Karpas-422 (cell line): ENCODE data around the gene SEC14L1. TPM values are rescaled to one million over a fixed set of nuclear protein-coding genes. Genes with fewer than 3 reads are reported as not detected.
"Not testable (repeated sequence)": the region's sequence is repeated elsewhere in the genome, so short reads cannot be mapped to it uniquely, and the experiment has no call there.

Experiments
- DNase-seq: peaks from one replicate; pipeline ENCODE4 v3.0.0-alpha.2; 2015
- H2AFZ ChIP-seq: fragments of 200-600 bp; sonication (generic); 2 replicates; pipeline ENCODE4 v1.6.1; 2014; ENCODE audit warnings: antibody characterized with exemption, low read length, mixed read lengths
- H3K27ac ChIP-seq: fragments of 200-600 bp; sonication (generic); 2 replicates; pipeline ENCODE4 v1.5.1; 2014; ENCODE audit warnings: mild to moderate bottlenecking, low read length, moderate library complexity
- H3K27me3 ChIP-seq: fragments of 200-600 bp; sonication (generic); 2 replicates; pipeline ENCODE4 v1.6.1; 2014; ENCODE audit warnings: low read length, mixed read lengths
- H3K36me3 ChIP-seq: fragments of 200-600 bp; sonication (generic); 2 replicates; pipeline ENCODE4 v1.6.1; 2014; ENCODE audit warnings: low read length, mixed read lengths; ENCODE audit not compliant: insufficient read depth
- H3K4me1 ChIP-seq: fragments of 200-600 bp; sonication (generic); 2 replicates; pipeline ENCODE4 v1.6.1; 2014; ENCODE audit warnings: mild to moderate bottlenecking, low read length, mixed read lengths
- H3K4me2 ChIP-seq: fragments of 200-600 bp; sonication (generic); 2 replicates; pipeline ENCODE4 v1.6.1; 2014; ENCODE audit warnings: low read length, low read depth, mild to moderate bottlenecking; ENCODE audit not compliant: poor library complexity, severe bottlenecking
- H3K4me3 ChIP-seq: fragments of 200-600 bp; sonication (generic); 2 replicates; pipeline ENCODE4 v1.5.1; 2014; ENCODE audit warnings: mild to moderate bottlenecking, antibody characterized with exemption, low read length, mixed read lengths
- H3K79me2 ChIP-seq: fragments of 200-600 bp; sonication (generic); 2 replicates; pipeline ENCODE4 v1.6.1; 2014; ENCODE audit warnings: mild to moderate bottlenecking, low read length, mixed read lengths
- H3K9ac ChIP-seq: fragments of 200-600 bp; sonication (generic); 2 replicates; pipeline ENCODE4 v1.6.0; 2014; ENCODE audit warnings: low read length
- H3K9me2 ChIP-seq: fragments of 200-600 bp; sonication (generic), shearing (Covaris generic); replicated peaks from 2 replicates; pipeline ENCODE4 v1.6.0; 2014; ENCODE audit warnings: mild to moderate bottlenecking, low read length, moderate library complexity; ENCODE audit not compliant: insufficient read depth
- H3K9me3 ChIP-seq: fragments of 300-700, 200-600 bp; sonication (generic); 2 replicates; pipeline ENCODE4 v1.6.1; 2014; ENCODE audit warnings: low read length, mixed read lengths
- H4K20me1 ChIP-seq: fragments of 200-600 bp; sonication (generic); 2 replicates; pipeline ENCODE4 v1.6.1; 2014; ENCODE audit warnings: mild to moderate bottlenecking, antibody characterized with exemption, low read length, low read depth; ENCODE audit not compliant: insufficient read depth
- total RNA-seq: library from RNA; depleted of rRNA; stranded (reverse); fragments of >200 nt; shearing (Covaris generic); gene quantifications from 2 replicates; pipeline ENCODE4 v1.2.3, GENCODE V29; 2014; ENCODE audit warnings: low replicate concordance

The SEC14L1 gene
- total RNA-seq, 1 experiment from 2014 or later, result 32.0 TPM

DNA sequence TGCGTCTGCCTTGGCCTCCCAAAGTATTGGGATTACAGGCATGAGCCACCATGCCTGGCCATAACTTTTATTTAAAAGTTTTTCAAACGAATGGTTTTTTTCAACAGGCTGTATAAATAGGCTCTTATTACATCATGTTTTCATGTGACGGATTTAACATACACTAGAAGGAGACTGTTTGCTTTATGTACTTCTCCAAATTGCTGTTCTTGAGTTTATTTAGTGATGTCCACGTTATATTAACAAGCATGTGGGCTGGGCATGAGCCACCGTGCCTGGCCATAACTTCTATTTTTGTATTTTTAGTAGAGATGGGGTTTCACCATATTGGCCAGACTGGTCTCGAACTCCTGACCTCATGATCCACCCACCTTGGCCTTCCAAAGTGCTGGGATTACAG is 17.0 kb downstream of the SEC14L1 start:
- H4K20me1 ChIP-seq, H3K36me3 ChIP-seq, H3K4me2 ChIP-seq, H3K4me3 ChIP-seq, H3K9me2 ChIP-seq, H3K27ac ChIP-seq, DNase-seq, H2AFZ ChIP-seq, H3K27me3 ChIP-seq, H3K9me3 ChIP-seq, H3K9ac ChIP-seq: not testable (repeated sequence)
- H3K4me1 ChIP-seq, result peaks cover 53% of the 10 kb centered on the region
- peaks cover 79% of the 10 kb centered on the region for H3K79me2 ChIP-seq

DNA sequence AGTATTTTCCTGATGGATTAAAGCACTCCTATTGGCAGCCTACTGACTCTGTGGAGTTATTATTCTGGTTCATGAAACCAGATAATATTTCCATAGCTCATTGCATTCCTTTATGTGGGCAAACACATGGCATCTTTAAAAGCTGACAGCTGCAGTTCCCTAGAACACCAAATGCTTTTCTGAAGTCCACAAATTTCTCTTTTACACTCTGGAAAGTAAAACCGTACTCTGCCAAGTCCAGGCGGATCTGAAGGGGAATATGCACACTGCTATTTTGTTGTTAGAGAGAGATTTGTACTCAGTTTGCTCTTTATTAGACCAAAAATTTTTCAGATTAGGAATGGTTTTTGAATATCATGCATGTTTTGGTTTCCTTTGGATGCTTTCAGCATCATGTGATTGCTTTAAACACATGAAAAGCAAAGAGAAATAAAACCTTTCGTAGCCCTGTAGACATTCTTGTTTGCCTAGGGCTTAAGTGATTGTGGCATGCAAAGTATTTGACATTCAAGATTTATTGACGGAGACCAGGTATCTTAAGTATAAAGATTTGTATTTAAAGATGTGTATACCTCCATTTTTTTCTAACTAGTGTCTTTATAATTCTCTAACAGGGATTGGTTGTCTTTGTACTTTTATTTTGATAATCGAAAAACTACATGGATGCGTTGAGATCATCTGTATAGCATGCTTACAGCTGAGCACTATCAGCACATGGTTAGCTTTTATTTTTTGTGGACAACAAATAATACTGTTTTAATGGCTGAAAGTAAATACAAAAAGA is 19.5 kb downstream of the SEC14L1 start:
- no peak for DNase-seq
- no peak overlapping the region for H3K4me3 ChIP-seq
- H3K79me2 ChIP-seq, result peaks cover 78% of the 10 kb centered on the region
- peak overlapping the region; percentile 28; the same call in 1 of the 2 replicates for H3K27ac ChIP-seq
- peaks cover 3% of the 10 kb centered on the region; the same call in 1 of the 2 replicates for H3K36me3 ChIP-seq
- H3K9me2 ChIP-seq, result no peaks in the 10 kb centered on the region
- H3K9ac ChIP-seq, result no peak overlapping the region
- H3K4me2 ChIP-seq, result peak overlapping the region; percentile 3
- H3K9me3 ChIP-seq, result no peaks in the 10 kb centered on the region
- no peak overlapping the region for H2AFZ ChIP-seq
- H3K4me1 ChIP-seq, result peaks cover 42% of the 10 kb centered on the region
- no peaks in the 10 kb centered on the region for H3K27me3 ChIP-seq
- no peaks in the 10 kb centered on the region; the same call in 1 of the 2 replicates for H4K20me1 ChIP-seq

DNA sequence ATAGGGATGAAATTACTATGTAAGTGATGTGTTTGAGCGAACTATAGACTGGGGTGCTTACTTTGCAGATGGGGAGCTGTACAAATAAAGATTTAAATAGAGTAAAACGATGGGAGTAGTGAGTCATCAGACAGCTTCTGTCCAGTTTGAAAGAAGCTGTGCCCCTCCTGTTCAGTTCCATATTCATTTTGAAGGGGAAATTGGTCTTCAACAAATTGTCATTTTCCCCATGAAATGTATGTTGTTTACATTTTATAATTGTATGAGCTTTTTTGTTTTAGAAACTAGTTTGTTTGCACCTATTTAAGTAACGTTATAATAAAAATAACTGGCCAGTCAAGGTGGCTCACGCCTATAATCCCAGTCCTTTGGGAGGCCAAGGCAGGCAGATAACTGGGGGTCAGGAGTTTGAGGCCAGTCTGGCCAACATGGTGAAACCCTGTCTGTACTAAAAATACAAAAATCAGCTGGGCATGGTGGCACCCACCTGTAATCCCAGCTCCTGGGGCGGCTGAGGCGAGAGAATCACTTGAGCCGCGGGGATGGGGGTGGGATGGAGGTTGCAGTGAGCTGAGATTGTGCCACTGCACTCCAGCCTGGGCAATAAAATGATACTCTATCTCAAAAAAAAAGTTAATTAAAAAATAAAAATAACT is 20.2 kb downstream of the SEC14L1 start:
- Histone ChIP-seq H4K20me1 (no peaks in the 10 kb centered on the region), H3K9me3 (peaks cover 3% of the 10 kb centered on the region; the same call in 1 of the 2 replicates), H3K4me1 (peaks cover 46% of the 10 kb centered on the region), H3K9me2 (no peaks in the 10 kb centered on the region), H3K4me2 (no peak overlapping the region), H3K27me3 (no peaks in the 10 kb centered on the region), H3K79me2 (peaks cover 80% of the 10 kb centered on the region), H3K4me3 (no peak overlapping the region), H3K9ac (no peak overlapping the region), H3K36me3 (peaks cover 9% of the 10 kb centered on the region), H3K27ac (peak overlapping the region; percentile 28; the same call in 1 of the 2 replicates), H2AFZ (no peak overlapping the region)
- no peak for DNase-seq

DNA sequence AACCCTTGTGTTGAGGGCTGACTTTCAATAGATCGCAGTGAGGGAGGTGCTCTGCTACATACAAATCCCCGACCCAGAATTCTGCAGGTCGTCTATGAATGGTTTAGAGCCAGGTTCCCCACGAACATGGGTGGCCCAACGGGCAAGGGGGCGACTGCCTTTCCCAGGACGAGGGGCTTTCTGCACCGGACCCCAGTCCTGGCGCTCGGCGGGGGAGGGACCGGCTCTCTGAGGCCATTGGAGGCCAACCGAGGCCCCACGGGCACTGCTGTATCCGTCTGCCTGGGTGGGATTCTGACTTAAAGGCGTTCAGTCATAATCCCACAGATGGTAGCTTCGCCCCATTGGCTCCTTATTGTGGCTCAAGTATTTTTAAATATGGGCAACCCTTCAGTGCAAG is 21.2 kb downstream of the SEC14L1 start:
- H3K36me3 ChIP-seq, result peaks cover 13% of the 10 kb centered on the region
- no peak overlapping the region for H2AFZ ChIP-seq
- no peaks in the 10 kb centered on the region for H3K9me2 ChIP-seq
- H3K9me3 ChIP-seq, result peaks cover 11% of the 10 kb centered on the region
- H3K27me3 ChIP-seq, result no peaks in the 10 kb centered on the region
- H3K4me3 ChIP-seq, result no peak overlapping the region
- DNase-seq, result no peak
- peaks cover 41% of the 10 kb centered on the region for H3K4me1 ChIP-seq
- peaks cover 78% of the 10 kb centered on the region for H3K79me2 ChIP-seq
- no peak overlapping the region for H3K9ac ChIP-seq
- no peak overlapping the region for H3K4me2 ChIP-seq
- no peak overlapping the region for H3K27ac ChIP-seq
- H4K20me1 ChIP-seq, result no peaks in the 10 kb centered on the region

DNA sequence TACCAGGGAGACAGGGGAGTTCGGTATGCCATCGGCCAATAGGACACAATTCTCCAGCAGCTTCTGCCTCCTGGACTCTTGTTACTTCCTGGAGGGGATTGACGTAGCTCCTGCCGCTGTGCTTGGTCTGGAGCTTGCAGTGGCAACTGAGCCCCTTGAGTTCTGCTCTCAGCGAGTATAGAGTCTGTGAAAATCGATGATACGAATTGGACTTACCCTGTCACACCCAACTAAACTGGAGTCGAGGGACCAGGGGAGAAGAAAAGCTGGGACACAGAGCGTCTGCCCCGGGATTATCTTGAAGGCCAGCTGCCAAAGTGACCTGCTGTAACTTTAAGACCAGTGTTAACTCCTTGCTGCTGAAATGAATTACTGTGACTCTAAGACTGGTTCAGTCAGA is 22.2 kb downstream of the SEC14L1 start:
- H3K9me2 ChIP-seq, result no peaks in the 10 kb centered on the region
- H3K36me3 ChIP-seq, result peaks cover 23% of the 10 kb centered on the region
- no peaks in the 10 kb centered on the region for H3K27me3 ChIP-seq
- peaks cover 37% of the 10 kb centered on the region for H3K4me1 ChIP-seq
- peaks cover 21% of the 10 kb centered on the region for H3K9me3 ChIP-seq
- DNase-seq, result no peak
- H3K79me2 ChIP-seq, result peaks cover 79% of the 10 kb centered on the region
- no peak overlapping the region for H3K27ac ChIP-seq
- H2AFZ ChIP-seq, result no peak overlapping the region
- no peaks in the 10 kb centered on the region for H4K20me1 ChIP-seq
- no peak overlapping the region for H3K4me2 ChIP-seq
- no peak overlapping the region for H3K9ac ChIP-seq
- no peak overlapping the region for H3K4me3 ChIP-seq

DNA sequence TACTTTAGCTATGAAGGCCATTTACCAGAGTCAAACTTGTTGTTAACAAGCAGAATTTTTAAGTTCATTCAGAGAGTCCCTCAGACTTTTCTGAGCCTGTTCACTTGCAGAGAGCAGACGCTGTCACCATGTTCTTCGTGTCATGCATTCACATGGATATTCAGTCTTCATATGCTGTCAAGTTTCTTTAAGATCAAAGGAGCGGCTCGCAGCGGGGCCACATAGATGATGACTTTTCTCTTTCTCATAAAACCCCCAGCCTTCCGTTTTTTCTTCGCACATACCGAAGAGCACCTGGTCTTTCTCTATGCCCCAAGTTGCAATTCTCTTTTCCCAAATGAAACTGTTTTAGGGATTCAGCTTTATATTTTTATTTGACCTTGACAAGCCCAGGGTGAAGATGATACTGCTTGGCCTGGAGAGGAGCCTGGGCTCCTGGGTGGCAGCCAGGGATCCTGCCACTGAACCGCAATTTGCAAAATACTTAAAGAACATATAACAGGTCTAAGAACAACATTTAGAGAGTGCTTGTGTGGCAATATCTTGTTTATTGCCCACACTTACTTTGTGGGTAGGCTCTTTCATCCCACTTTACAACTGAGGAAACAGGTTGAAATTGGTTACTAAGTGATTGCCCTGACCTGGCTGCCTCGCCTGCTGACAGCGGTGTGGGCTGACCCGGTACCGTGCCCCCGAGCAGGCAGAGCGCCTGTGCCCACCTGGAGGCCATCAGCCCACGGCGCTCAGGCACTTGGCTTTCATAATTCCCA is 22.9 kb downstream of the SEC14L1 start:
- no peak overlapping the region for H3K9ac ChIP-seq

DNA sequence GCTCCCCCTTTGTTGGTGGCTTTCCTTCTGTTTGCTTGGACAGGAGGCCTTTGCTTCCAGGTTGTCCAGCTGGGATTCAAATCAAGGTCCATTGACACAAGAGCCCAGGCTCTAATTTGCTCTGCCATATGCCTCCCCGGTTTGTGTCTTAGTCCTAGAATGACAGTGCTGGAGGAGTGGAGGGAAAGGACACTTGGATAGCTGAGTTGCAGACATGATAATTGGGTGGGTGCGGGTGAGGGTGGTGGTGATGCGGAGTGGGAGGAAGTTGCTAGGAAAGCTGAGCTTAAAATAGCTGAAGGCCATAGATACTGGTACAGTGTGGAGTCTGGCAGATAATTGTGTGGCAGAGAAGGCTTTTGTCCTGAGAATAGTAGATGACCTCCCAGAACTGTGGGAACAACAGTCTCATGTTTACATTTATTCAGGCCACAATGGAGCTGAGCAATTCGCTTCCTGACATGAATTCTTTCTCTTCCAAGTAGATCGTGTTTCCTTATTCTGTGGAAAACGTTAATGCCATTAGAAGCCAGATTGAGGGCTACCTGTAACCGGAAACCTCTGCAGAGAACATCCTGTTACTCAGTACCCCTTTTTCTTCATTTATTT is 23.8 kb downstream of the SEC14L1 start:
- Histone ChIP-seq H3K9me3 (peaks cover 32% of the 10 kb centered on the region), H3K36me3 (peaks cover 31% of the 10 kb centered on the region), H3K9ac (no peak overlapping the region), H4K20me1 (no peaks in the 10 kb centered on the region), H3K4me1 (peaks cover 35% of the 10 kb centered on the region), H3K4me3 (peak overlapping the region; percentile 46), H3K79me2 (peaks cover 85% of the 10 kb centered on the region), H3K4me2 (peak overlapping the region; percentile 63), H3K27ac (peak overlapping the region; percentile 78), H3K27me3 (no peaks in the 10 kb centered on the region), H2AFZ (no peak overlapping the region), H3K9me2 (no peaks in the 10 kb centered on the region)
- no peak for DNase-seq

More for the DNA sequence above, 22.9 kb downstream of the SEC14L1 start:
- Histone ChIP-seq H4K20me1 (no peaks in the 10 kb centered on the region), H3K4me1 (peaks cover 37% of the 10 kb centered on the region), H3K4me2 (no peak overlapping the region), H3K79me2 (peaks cover 80% of the 10 kb centered on the region), H3K27ac (no peak overlapping the region), H2AFZ (no peak overlapping the region), H3K27me3 (no peaks in the 10 kb centered on the region), H3K9me2 (no peaks in the 10 kb centered on the region), H3K4me3 (no peak overlapping the region), H3K9me3 (peaks cover 26% of the 10 kb centered on the region), H3K36me3 (peaks cover 30% of the 10 kb centered on the region)
- no peak for DNase-seq
